ENCODE data around the gene KCNQ5. TPM values are rescaled to one million over a fixed set of nuclear protein-coding genes. Genes with fewer than 3 reads are reported as not detected.

Gene KCNQ5
- total and polyA plus RNA-seq, 2 of the 8 experiments (the other 6 are each of a cell fraction or from before 2014, with no cell fraction given) = 0.83 to 1.2 TPM

DNA sequence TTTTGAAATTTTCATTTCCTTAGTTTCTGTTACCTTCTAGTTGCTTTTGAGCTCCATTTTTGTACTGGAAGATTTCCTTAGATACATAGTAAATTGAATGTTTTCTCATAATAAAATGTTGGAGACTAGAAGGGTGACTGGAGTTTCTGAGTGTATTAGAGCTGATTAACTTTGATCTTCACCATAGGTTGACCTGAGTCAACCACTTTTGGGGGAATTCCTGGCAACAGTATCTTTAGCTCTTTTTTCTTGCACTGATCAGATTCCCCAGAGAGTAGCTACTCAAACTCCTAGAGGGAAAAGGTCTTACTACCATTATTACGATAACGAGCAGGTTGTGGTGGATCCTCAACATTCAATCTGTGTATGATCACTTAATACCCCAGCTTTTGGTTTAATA, 530.7 kb downstream of the KCNQ5 start:
- POLR2A ChIA-PET (ENCODE audit: partially characterized antibody) = no interaction called here
- no peak overlapping the region for H3K27ac ChIP-seq (ENCODE audit: low read depth, low read length)
- 79% methylated on average over 2 of the region's 2 CpGs; no CpG with 5 or more reads in 1 of the 2 experiments for WGBS, 2 experiments (ENCODE audit: extremely low coverage in 1 of 2, insufficient coverage in 1 of 2, insufficient read length in 1 of 2, insufficient replicate concordance in 2 of 2, low coverage in 1 of 2, low lambda C conversion rate in 2 of 2, missing lambda C conversion rate in 1 of 2)
- no peak overlapping the region for H2AFZ ChIP-seq (ENCODE audit: low read length)
- H3K4ac ChIP-seq (replicated peaks; ENCODE audit: insufficient read length, low read depth, low read length) = no peak overlapping the region
- H2BK12ac ChIP-seq (ENCODE audit: low read depth, low read length) = no peak overlapping the region
- no peaks in the 10 kb centered on the region for H3K36me3 ChIP-seq (ENCODE audit: control insufficient read depth in 2 of 4, insufficient read depth in 4 of 4, low read length in 3 of 4)
- no peaks in the 10 kb centered on the region; a peak in 1 of 4 replicates for H3K9me3 ChIP-seq (ENCODE audit: insufficient read depth in 2 of 2, low read depth in 1 of 2, low read length in 1 of 2)
- H2BK120ac ChIP-seq (replicated peaks; ENCODE audit: low read depth, low read length) = no peak overlapping the region
- H3K79me1 ChIP-seq (ENCODE audit: low read depth, low read length) = no peaks in the 10 kb centered on the region
- H3K14ac ChIP-seq (ENCODE audit: insufficient read length) = no peak overlapping the region
- H4K5ac ChIP-seq (ENCODE audit: insufficient read length, low read depth, low read length) = no peak overlapping the region
- no peak overlapping the region for H4K8ac ChIP-seq (ENCODE audit: extremely low read depth, insufficient read depth, low read length)
- no peak overlapping the region for H2AK5ac ChIP-seq (ENCODE audit: low read depth, low read length)
- H2BK20ac ChIP-seq (ENCODE audit: low read length) = no peak overlapping the region
- no peak overlapping the region for H3K9ac ChIP-seq (replicated peaks in 1 of 4; ENCODE audit: extremely low read depth in 1 of 4, low read depth in 3 of 4, low read length in 3 of 4)
- H3K4me2 ChIP-seq (ENCODE audit: insufficient read depth in 1 of 2, low read depth in 2 of 2, low read length in 2 of 2) = no peak overlapping the region
- CTCF ChIA-PET (ENCODE audit: partially characterized antibody) = interaction anchor here (0.6 to 2.7 kb wide), 6 partner anchors 11 to 741 kb away, joined by 3 to 11 read pairs (median 6); no protein-coding TSS in a partner anchor
- no peak overlapping the region for H4K91ac ChIP-seq (replicated peaks; ENCODE audit: insufficient read length, low read length)
- H3K56ac ChIP-seq (replicated peaks; ENCODE audit: insufficient read length, low read depth, low read length) = no peak overlapping the region
- DNase-seq (ENCODE audit: low read depth in 1 of 2, low spot score in 2 of 2) (no peak), FAIRE-seq (no peak)
- no peaks in the 10 kb centered on the region for H3K79me2 ChIP-seq (ENCODE audit: control insufficient read depth in 1 of 2, insufficient read depth in 2 of 2, low read length in 2 of 2)
- no peaks in the 10 kb centered on the region for H3K23me2 ChIP-seq (ENCODE audit: low read depth, low read length)
- H3K4me1 ChIP-seq (replicated peaks in 1 of 4; ENCODE audit: control insufficient read depth in 3 of 4, insufficient read depth in 4 of 4, low read length in 3 of 4) = no peaks in the 10 kb centered on the region
- TF ChIP-seq CEBPB (IDR thresholded peaks at IDR 0.05; ENCODE audit: low read depth, low read length) (no peak), CREB1 (IDR thresholded peaks at IDR 0.05) (no peak), RXRA (IDR thresholded peaks at IDR 0.05; ENCODE audit: insufficient read depth, low read depth, low read length) (no peak), KDM5A (IDR thresholded peaks at IDR 0.05; ENCODE audit: low read length) (no peak), FOSL1 (IDR thresholded peaks at IDR 0.05; ENCODE audit: insufficient read depth, low read depth, low read length) (no peak), SIRT6 (IDR thresholded peaks at IDR 0.05; ENCODE audit: low read length) (no peak), ASH2L (IDR thresholded peaks at IDR 0.05; ENCODE audit: low read length) (no peak), KDM4A (IDR thresholded peaks at IDR 0.05; ENCODE audit: low read depth, low read length, severe bottlenecking) (no peak), E2F6 (IDR thresholded peaks at IDR 0.05) (no peak)
- no peak overlapping the region for H2BK5ac ChIP-seq (ENCODE audit: low read depth, low read length)
- no peak overlapping the region for H3K18ac ChIP-seq (ENCODE audit: extremely low read depth, low read length)
- H3K23ac ChIP-seq (ENCODE audit: insufficient read length) = no peak overlapping the region
- no peak overlapping the region for H3K4me3 ChIP-seq (ENCODE audit: extremely low read depth in 1 of 4, insufficient read depth in 2 of 4, low read depth in 3 of 4, low read length in 4 of 4)
- H4K20me1 ChIP-seq (replicated peaks in 1 of 2; ENCODE audit: control insufficient read depth in 1 of 2, insufficient read depth in 2 of 2, low read length in 2 of 2) = no peaks in the 10 kb centered on the region
- no peak overlapping the region for H2BK15ac ChIP-seq (ENCODE audit: low read length)
- H3K27me3 ChIP-seq (replicated peaks in 1 of 4; ENCODE audit: control insufficient read depth in 3 of 4, extremely low read depth in 1 of 4, insufficient read depth in 3 of 4, low read length in 3 of 4) = no peaks in the 10 kb centered on the region

Measured in H1 (cell line).